H1 (cell line): Measurements from ENCODE around the gene GRPR. TPM values are rescaled to one million over a fixed set of nuclear protein-coding genes. Genes with fewer than 3 reads are reported as not detected.

Experiments
- CHD7 ChIP-seq: fragments of 300-600 bp; sonication (generic); IDR thresholded peaks from 2 replicates; pipeline ENCODE4 v1.7.1; 2012; ENCODE audit warnings: low read length, moderate library complexity, mild to moderate bottlenecking, inconsistent platforms; ENCODE audit not compliant: insufficient replicate concordance
- EGR1 ChIP-seq: IDR thresholded peaks from 2 replicates; pipeline ENCODE4 v1.6.1; 2011; ENCODE audit warnings: low read depth, low read length, borderline replicate concordance
- EZH2 ChIP-seq: fragments of 200-600 bp; sonication (generic); IDR thresholded peaks from 2 replicates; pipeline ENCODE4 v1.7.1; 2012; ENCODE audit warnings: low read depth, mild to moderate bottlenecking, moderate library complexity, low read length, inconsistent platforms; ENCODE audit not compliant: severe bottlenecking
- KDM1A ChIP-seq: fragments of 200-600, 300-600 bp; sonication (generic); IDR thresholded peaks from 2 replicates; pipeline ENCODE4 v1.7.1; 2016; ENCODE audit warnings: mild to moderate bottlenecking, low read length, borderline replicate concordance
- RNF2 ChIP-seq: fragments of 200-900, 300-1000 bp; sonication (generic); IDR thresholded peaks from 2 replicates; pipeline ENCODE4 v1.7.1; 2016; ENCODE audit warnings: borderline replicate concordance, low read depth, mild to moderate bottlenecking, antibody characterized with exemption, low read length; ENCODE audit not compliant: poor library complexity, severe bottlenecking; ENCODE audit errors: missing control alignments
- polyA plus RNA-seq, 7 experiments: library from polyadenylated mRNA; depleted of rRNA in 3 of 7; stranded (reverse) in 5 of 7; unstranded in 2 of 7; fragments of >200 nt in 5 of 7; fragments of 200-250 nt in 2 of 7; gene quantifications; 1 replicate in 5 of 7; 2 replicates in 1 of 7; 4 replicates in 1 of 7; pipeline versions ENCODE4 v1.2.1 to v1.2.3, GENCODE V29; 2011 to 2013; ENCODE audit warnings: missing spikeins in 2 of 7, mixed read lengths in 2 of 7
- total RNA-seq: library from RNA; stranded (reverse); fragmentation: NEBNext Ultra II Directional; extraction: Animal tissue kit (Norgen Biotek cat#: 25700); gene quantifications from 2 replicates; pipeline ENCODE4 v1.2.1, GENCODE V29; 2021

The GRPR gene
- total and polyA plus RNA-seq, 2 of the 8 experiments (the other 6 are each of a cell fraction or from before 2014, with no cell fraction given), result 18.6 to 78.4 TPM

GRCh38 chrX:16130707-16131106 is 7.3 kb downstream of the GRPR start (continued):
- TF ChIP-seq CHD7 (no peak), RNF2 (no peak), KDM1A (no peak), EZH2 (no peak), EGR1 (no peak)
